Tibial artery (tissue), 4 donors: ENCODE results near the gene APRT.

Experiments used
- DNase-seq, 2 donors: peaks; one replicate each; pipeline ENCODE4 v3.0.0-alpha.2; 2019
- H3K27ac ChIP-seq, 2 donors: fragments of 200-600 bp; sonication (generic) in 1 of 2; 1 replicate in 1 of 2; 2 replicates in 1 of 2; pipeline ENCODE4 v1.5.1; 2018 to 2019; ENCODE audit warnings: mild to moderate bottlenecking in 1 of 2
- H3K27me3 ChIP-seq, 2 donors: fragments of 200-600 bp; sonication (generic) in 1 of 2; one replicate each; pipeline versions ENCODE4 v1.5.1 to v1.6.0; 2016 to 2019
- H3K36me3 ChIP-seq, 3 donors: fragments of 200-600 bp; sonication (generic) in 2 of 3; one replicate each; pipeline ENCODE4 v1.5.1; 2016 to 2019; ENCODE audit warnings: mild to moderate bottlenecking in 2 of 3
- H3K4me1 ChIP-seq, 4 donors: fragments of 200-600 bp; sonication (generic) in 2 of 4; 1 replicate in 3 of 4; 2 replicates in 1 of 4; pipeline ENCODE4 v1.5.1; 2016 to 2019
- H3K4me3 ChIP-seq, 2 donors: fragments of 200-600 bp; sonication (generic) in 1 of 2; 1 replicate in 1 of 2; 2 replicates in 1 of 2; pipeline ENCODE4 v1.5.1; 2018 to 2019; ENCODE audit warnings: mild to moderate bottlenecking in 2 of 2
- H3K9me3 ChIP-seq, 3 donors: fragments of 200-600 bp; sonication (generic) in 1 of 3; one replicate each; pipeline ENCODE4 v1.5.1; 2016 to 2019
- intact Hi-C: fragments of 100-400 bp; cut with DNase I; formaldehyde crosslinking; loops from one replicate; pipeline ENCODE4 v1.15.0; 2023; ENCODE audit warnings: low total_unique reads
- TF ChIP-seq, protein P1 (sequence below), 2 experiments: fragments of 200-600 bp in 1 of 2; fragments of 450-650 bp in 1 of 2; IDR thresholded peaks; one replicate each; pipeline ENCODE4 v1.5.1; 2017 to 2019; ENCODE audit warnings: antibody characterized with exemption in 2 of 2, mild to moderate bottlenecking in 1 of 2, moderate library complexity in 1 of 2

APRT gene

DNA sequence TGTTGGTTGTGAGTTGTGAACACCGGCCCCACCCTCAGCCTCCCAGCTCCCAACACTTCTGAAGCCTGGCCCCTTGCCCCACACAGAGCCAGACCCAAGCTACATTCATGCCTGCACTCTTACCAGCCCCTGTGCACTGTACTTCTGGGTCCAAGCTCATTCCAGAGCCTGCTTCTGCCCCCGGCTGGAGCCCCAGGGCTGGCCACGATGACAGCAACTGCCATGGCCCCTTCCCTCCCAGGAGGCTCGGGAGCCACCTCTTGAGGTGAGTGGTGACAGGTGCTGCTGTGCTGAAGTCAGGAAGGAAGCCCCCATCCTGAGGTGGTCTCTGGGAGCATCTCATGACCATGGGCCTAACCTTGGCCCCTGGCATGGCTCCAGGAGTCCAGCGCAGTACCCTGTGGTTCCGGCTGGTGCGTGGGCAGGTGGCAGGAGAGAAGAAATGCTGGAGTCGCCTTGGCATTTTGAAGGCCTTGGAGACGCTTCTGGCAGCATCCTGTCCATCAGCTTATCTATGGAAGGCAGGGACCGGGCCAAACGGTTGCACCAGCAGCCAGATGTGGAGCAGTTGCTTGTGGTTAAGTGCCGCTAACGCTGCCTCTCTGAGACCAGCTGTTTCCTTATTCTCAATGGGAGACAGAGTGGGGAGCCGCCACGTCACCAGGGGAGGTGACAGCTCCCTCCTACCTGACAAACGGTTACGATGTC is 12.0 kb downstream of the APRT start:
- intact Hi-C loops, result no loop called here
- Histone ChIP-seq H3K27me3 (peaks cover 0 to 11% of the 10 kb centered on the region in 2 donors), H3K4me1 (peaks cover 0 to 21% (median 12%) of the 10 kb centered on the region in 4 donors), H3K9me3 (no peaks in the 10 kb centered on the region), H3K4me3 (no peak overlapping the region), H3K27ac (no peak overlapping the region), H3K36me3 (no peaks in the 10 kb centered on the region)
- TF ChIP-seq, protein P1, sequence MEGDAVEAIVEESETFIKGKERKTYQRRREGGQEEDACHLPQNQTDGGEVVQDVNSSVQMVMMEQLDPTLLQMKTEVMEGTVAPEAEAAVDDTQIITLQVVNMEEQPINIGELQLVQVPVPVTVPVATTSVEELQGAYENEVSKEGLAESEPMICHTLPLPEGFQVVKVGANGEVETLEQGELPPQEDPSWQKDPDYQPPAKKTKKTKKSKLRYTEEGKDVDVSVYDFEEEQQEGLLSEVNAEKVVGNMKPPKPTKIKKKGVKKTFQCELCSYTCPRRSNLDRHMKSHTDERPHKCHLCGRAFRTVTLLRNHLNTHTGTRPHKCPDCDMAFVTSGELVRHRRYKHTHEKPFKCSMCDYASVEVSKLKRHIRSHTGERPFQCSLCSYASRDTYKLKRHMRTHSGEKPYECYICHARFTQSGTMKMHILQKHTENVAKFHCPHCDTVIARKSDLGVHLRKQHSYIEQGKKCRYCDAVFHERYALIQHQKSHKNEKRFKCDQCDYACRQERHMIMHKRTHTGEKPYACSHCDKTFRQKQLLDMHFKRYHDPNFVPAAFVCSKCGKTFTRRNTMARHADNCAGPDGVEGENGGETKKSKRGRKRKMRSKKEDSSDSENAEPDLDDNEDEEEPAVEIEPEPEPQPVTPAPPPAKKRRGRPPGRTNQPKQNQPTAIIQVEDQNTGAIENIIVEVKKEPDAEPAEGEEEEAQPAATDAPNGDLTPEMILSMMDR (IDR thresholded peaks at IDR 0.05), result no peak
- peak in 1 of 2 donors; percentile 59 for DNase-seq

DNA sequence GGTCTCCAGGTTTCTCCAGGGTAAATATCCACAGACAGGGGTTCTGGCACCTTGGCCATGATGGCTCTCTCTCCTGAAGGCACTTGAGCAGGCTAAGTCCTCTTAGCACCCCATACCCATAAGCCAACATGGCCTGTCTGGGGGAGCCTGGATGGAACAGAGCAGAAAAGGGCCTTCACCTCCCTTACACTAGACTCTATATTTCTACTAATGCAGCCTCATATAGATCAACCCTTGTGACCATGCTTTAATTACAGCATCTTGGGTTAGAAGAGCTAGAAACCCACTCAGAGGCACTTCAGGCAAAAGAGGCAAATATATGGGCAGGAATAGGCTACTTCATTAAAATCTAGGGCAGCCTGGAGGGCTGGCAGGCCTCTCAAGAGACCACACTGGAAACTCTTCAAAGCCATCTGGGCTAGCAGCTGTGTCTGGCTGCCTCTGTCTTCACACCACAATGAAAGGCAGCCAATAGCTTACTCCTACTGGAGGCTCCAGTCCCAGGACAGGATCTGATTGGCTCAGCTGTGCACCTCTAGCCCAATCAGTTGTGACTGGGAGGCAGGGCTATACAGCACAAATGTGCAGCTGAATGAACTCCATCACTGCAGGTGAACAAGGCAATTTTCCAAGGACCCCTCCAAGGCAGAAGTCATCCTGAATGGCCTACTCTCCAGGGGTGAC is 12.8 kb downstream of the APRT start:
- Histone ChIP-seq H3K4me3 (no peak overlapping the region), H3K27me3 (peaks cover 0 to 14% of the 10 kb centered on the region in 2 donors), H3K9me3 (no peaks in the 10 kb centered on the region), H3K27ac (no peak overlapping the region), H3K36me3 (no peaks in the 10 kb centered on the region), H3K4me1 (peaks cover 0 to 13% (median 4%) of the 10 kb centered on the region in 4 donors)
- DNase-seq, result no peak
- TF ChIP-seq, protein P1 (IDR thresholded peaks at IDR 0.05), result no peak
- intact Hi-C loops, result no loop called here

DNA sequence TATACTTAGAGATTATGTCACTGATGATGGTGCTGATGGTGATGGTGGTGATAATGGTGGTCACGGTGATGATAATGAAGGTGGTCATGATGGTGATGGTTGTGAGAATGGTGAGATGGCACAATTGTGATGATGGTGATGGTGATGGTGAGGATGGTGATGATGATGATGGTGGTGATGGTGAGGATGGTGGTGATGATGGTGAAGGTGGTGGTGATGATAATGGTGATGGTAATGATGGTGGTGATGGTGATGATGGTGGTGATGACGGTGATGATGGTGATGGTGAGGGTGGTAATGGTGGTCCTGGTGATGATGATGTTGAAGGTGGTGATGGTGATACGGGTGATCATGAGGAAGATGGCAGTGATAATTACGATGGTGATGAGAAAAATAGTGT is 13.7 kb downstream of the APRT start:
- intact Hi-C loops, result no loop called here
- no peak overlapping the region for H3K27ac ChIP-seq
- no peaks in the 10 kb centered on the region for H3K36me3 ChIP-seq
- peaks cover 0 to 22% of the 10 kb centered on the region in 2 donors for H3K27me3 ChIP-seq
- no peak for DNase-seq
- peaks cover 0 to 11% (median 2%) of the 10 kb centered on the region in 4 donors for H3K4me1 ChIP-seq
- H3K4me3 ChIP-seq, result no peak overlapping the region
- H3K9me3 ChIP-seq, result no peaks in the 10 kb centered on the region
- TF ChIP-seq, protein P1 (IDR thresholded peaks at IDR 0.05), result no peak

DNA sequence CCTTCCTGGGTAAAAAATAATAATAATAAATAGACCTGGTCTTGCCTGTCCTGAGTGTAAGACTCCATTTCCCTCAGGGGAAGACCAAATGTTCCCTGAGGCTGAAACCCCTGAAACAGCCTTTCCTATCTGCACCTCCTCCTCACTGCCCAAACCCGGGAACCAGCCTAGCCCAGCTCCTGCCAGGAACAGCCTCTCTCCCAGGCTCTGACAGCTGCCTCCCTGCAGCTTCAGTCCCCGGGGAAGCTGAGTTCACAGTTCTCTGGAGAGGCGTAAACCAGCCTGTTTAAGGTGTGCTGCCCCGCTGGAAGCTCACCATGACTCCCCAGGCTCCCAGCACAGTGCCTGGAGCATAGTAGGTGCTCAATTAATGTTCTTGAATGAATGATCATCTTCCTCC is 15.4 kb downstream of the APRT start:
- no peaks in the 10 kb centered on the region for H3K36me3 ChIP-seq
- peaks cover 0 to 40% of the 10 kb centered on the region in 2 donors for H3K27me3 ChIP-seq
- intact Hi-C loops, result no loop called here
- H3K4me3 ChIP-seq, result no peak overlapping the region
- no peaks in the 10 kb centered on the region for H3K4me1 ChIP-seq
- no peaks in the 10 kb centered on the region for H3K9me3 ChIP-seq
- DNase-seq, result no peak
- H3K27ac ChIP-seq, result no peak overlapping the region
- TF ChIP-seq, protein P1 (IDR thresholded peaks at IDR 0.05), result no peak

DNA sequence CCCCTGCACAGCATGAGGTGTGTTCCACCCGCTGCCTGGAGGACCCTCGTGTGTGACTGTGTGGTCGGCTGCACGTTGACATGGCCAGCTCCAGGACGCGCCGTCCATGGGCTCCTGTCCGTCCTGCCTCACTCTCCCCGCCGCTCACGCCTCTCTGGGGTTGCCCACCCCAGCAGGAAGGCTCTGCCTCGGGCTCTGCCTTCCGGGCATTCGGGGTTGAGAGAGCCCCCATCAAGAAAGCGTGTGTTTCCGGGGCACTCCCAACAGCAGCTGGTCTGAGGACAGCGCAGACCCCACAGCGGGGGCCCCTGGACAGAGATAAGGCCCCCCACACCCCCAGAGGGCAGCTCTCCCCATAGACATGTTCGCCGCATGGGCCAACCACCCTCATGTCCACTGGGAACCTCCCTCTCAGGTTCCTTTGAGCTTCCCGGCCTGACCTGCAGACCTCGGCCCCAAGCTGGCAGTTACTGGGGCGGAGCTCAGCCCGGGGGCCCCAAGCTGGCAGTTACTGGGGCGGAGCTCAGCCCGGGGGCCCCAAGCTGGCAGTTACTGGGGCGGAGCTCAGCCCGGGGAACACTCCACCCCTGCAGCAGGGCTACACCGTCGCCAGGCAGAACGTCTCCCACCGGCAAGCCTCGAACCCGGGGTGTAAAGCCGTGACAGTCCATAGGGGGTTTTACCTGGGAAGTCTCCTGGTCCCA is 18.3 kb downstream of the APRT start:
- TF ChIP-seq, protein P1 (IDR thresholded peaks at IDR 0.05), result no peak
- intact Hi-C loops, result no loop called here
- H3K27me3 ChIP-seq, result peaks cover 0 to 50% of the 10 kb centered on the region in 2 donors
- H3K9me3 ChIP-seq, result no peaks in the 10 kb centered on the region
- H3K36me3 ChIP-seq, result no peaks in the 10 kb centered on the region
- peaks cover 0 to 3% (median 0%) of the 10 kb centered on the region in 4 donors for H3K4me1 ChIP-seq
- no peak overlapping the region for H3K27ac ChIP-seq
- H3K4me3 ChIP-seq, result no peak overlapping the region
- no peak for DNase-seq
